NOMO-1 (cell line): Measurements from ENCODE around the gene HSPA12A.

Source experiments
- DNase-seq, 2 experiments: peaks; one replicate each; lab custom pipeline; 2025; ENCODE audit not compliant: unreplicated experiment in 2 of 2; lab: John Stamatoyannopoulos, UW

Gene HSPA12A

GRCh38 chr10:116742367-116743265 lies at the start of gene HSPA12A:
TSS of gene HSPA12A (minus strand) at chr10:116742566. CDS start at chr10:116742469, 97 bp downstream.
- DNase-seq = peak; percentile 28 to 52

- DNase-seq = no peak
Measured at GRCh38 chr10:116791241-116791640, 48.9 kb upstream of the HSPA12A start.

- DNase-seq = peak; percentile 36 to 46
Measured at GRCh38 chr10:116787893-116788665, 45.7 kb upstream of the HSPA12A start.

- DNase-seq = no peak
Measured at GRCh38 chr10:116787053-116787659, 44.8 kb upstream of the HSPA12A start.

GRCh38 chr10:116785867-116786266 lies 43.5 kb upstream of the HSPA12A start:
- no peak for DNase-seq

GRCh38 chr10:116785282-116785681 lies 42.9 kb upstream of the HSPA12A start:
- DNase-seq = no peak

- DNase-seq = no peak
Measured at GRCh38 chr10:116784651-116785050, 42.3 kb upstream of the HSPA12A start.

- no peak for DNase-seq
Measured at GRCh38 chr10:116784035-116784434, 41.7 kb upstream of the HSPA12A start.

- DNase-seq = no peak
Measured at GRCh38 chr10:116783011-116783655, 40.8 kb upstream of the HSPA12A start.

GRCh38 chr10:116781370-116781884 lies 39.1 kb upstream of the HSPA12A start:
- no peak for DNase-seq

- no peak for DNase-seq
Measured at GRCh38 chr10:116780691-116781205, 38.4 kb upstream of the HSPA12A start.

GRCh38 chr10:116779076-116779687 lies 36.8 kb upstream of the HSPA12A start:
- no peak for DNase-seq

- DNase-seq = no peak
Measured at GRCh38 chr10:116777006-116777405, 34.6 kb upstream of the HSPA12A start.

- no peak for DNase-seq
Measured at GRCh38 chr10:116775488-116776400, 33.4 kb upstream of the HSPA12A start.

GRCh38 chr10:116774728-116775151 lies 32.4 kb upstream of the HSPA12A start:
- DNase-seq = no peak

GRCh38 chr10:116772909-116773705 lies 30.7 kb upstream of the HSPA12A start:
- DNase-seq = no peak

GRCh38 chr10:116771959-116772585 lies 29.7 kb upstream of the HSPA12A start:
- no peak for DNase-seq
